GM12891 (cell line): ENCODE results near the gene TSTD2.

Experiments used
- POLR2A ChIP-seq: IDR thresholded peaks from 2 replicates; pipeline ENCODE4 v1.6.1; 2011; ENCODE audit warnings: low read depth, low read length, control low read depth
- POLR2AphosphoS5 ChIP-seq: IDR thresholded peaks from 2 replicates; pipeline ENCODE4 v1.6.1; 2011; ENCODE audit warnings: low read depth, low read length, control low read depth
- TAF1 ChIP-seq: IDR thresholded peaks from 2 replicates; pipeline ENCODE4 v1.6.1; 2011; ENCODE audit warnings: low read depth, low read length, control low read depth

- TF ChIP-seq POLR2A (no peak), POLR2AphosphoS5 (no peak), TAF1 (no peak)
Measured at GRCh38 chr9:97571664-97572063, 61.5 kb downstream of the TSTD2 start.
